ENCODE data around the gene CEND1.
"Not testable (repeated sequence)": the region's sequence is repeated elsewhere in the genome, so short reads cannot be mapped to it uniquely, and the experiment has no call there.

CEND1 gene

DNA sequence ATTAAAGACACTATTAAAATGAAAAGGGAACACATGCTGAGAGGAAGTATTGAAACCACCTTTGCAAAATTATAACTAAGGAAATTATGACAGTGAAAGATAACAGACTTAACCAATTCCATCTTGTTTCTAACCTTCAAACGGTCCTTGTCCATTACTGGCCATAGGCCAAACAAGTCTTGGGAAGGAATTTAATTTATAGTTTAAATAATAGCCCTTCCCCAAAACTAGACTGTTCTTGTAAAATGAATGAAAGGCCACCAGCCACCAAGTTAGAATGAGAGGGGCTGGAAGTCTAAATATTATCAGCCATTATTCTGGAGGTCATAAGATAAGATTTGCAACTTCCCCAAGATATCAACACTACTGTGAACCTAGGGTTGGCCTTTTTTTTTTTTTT, 44.5 kb downstream of the CEND1 start:
- H3K4me3 ChIP-seq (ENCODE audit: low read depth, low read length) = no peak overlapping the region
- TF ChIP-seq, protein P1, sequence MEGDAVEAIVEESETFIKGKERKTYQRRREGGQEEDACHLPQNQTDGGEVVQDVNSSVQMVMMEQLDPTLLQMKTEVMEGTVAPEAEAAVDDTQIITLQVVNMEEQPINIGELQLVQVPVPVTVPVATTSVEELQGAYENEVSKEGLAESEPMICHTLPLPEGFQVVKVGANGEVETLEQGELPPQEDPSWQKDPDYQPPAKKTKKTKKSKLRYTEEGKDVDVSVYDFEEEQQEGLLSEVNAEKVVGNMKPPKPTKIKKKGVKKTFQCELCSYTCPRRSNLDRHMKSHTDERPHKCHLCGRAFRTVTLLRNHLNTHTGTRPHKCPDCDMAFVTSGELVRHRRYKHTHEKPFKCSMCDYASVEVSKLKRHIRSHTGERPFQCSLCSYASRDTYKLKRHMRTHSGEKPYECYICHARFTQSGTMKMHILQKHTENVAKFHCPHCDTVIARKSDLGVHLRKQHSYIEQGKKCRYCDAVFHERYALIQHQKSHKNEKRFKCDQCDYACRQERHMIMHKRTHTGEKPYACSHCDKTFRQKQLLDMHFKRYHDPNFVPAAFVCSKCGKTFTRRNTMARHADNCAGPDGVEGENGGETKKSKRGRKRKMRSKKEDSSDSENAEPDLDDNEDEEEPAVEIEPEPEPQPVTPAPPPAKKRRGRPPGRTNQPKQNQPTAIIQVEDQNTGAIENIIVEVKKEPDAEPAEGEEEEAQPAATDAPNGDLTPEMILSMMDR (IDR thresholded peaks at IDR 0.05; ENCODE audit: insufficient read depth, low read depth, low read length, missing control alignments) = no peak
- no peak for DNase-seq (ENCODE audit: low read depth)

DNA sequence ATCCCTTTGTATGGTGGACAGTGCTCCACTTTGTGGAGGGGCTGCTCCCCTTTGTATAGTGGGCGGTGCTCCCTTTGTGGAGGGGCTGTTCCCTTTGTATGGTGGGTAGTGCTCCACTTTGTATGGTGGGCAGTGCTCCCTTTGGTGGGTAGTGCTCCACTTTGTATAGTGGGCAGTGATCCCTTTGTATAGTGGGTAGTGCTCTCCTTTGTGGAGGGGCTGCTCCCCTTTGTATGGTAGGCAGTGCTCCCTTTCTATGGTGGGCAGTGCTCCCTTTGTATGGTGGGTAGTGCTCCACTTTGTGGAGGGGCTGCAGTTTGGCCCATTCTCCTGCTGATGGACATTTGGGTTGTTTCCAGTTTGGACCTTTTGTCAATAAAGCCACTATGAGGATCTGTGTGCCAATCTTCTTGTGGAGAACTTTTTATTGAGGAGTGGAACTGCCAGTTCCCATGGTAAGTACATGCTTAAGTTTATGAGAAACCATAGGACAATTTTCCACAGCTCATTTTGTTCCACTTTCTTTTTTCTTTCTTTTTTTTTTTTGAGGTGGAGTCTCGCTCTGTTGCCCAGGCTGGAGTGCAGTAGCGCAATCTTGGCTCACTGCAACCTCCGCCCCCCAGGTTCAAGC, 47.2 kb downstream of the CEND1 start:
- H3K4me3 ChIP-seq (ENCODE audit: low read depth, low read length) = no peak overlapping the region
- no peak for DNase-seq (ENCODE audit: low read depth)
- TF ChIP-seq, protein P1 (IDR thresholded peaks at IDR 0.05; ENCODE audit: insufficient read depth, low read depth, low read length, missing control alignments) = no peak

DNA sequence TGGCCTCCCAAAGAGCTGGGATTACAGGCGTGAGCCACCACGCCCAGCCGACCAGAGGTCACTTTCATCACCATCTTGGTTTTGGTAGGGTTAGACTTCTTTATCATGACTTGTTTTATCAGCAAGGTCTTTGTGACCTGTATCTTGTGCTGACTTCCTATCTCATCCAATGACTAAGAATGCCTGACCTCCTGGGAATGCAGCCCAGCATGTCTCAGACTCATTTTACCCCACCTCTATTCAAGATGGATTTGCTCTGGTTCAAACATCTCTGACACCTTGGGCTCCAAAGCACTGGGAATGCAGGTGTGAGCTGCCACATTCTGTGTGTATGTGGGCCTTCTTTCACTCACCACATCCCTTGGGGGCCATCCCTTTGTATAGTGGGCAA, 47.7 kb downstream of the CEND1 start:
- no peak for DNase-seq (ENCODE audit: low read depth)
- TF ChIP-seq, protein P1 (IDR thresholded peaks at IDR 0.05; ENCODE audit: insufficient read depth, low read depth, low read length, missing control alignments) = no peak
- no peak overlapping the region for H3K4me3 ChIP-seq (ENCODE audit: low read depth, low read length)

DNA sequence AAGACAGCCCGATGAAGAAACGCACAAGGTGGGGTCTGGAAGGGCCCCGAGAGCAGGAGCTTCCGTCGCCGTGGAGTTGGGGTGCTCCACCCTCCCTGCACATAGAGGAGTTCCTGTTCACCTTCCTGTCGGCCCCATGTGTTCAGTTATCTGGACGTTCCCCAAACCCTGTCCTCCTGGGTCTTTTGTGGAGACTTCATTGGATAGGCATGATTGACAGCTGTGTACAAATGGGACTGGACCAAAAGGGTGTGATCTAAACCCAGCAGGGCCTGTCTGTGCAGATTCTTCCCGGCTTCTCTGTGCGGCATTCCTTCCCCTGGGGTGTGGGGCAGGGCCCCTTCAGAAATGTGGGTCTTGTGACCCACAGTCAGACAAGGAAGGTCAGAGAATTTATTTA, 52.0 kb downstream of the CEND1 start:
- not testable (repeated sequence) for DNase-seq (ENCODE audit: low read depth); H3K4me3 ChIP-seq (ENCODE audit: low read depth, low read length)

DNA sequence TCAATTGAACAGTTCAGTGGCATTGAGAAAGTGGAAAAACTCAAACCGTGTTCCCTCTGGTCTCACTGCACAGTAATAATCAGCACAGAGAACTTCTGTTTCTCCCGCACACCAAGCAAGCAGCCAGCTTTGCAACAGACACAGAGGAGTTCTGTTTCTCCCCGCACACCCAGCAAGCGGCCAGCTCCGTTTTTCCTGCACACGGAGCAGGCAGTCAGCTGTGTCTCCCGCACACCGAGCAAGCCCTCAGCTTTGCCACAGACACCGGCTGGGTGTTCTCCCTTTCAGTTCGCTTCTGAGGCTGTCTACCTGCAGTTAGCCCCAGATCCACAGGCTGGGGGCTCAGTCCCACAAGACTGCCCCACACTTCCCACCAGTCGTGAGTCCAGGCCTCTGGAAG, 52.5 kb downstream of the CEND1 start:
- no peak overlapping the region for H3K4me3 ChIP-seq (ENCODE audit: low read depth, low read length)
- no peak for DNase-seq (ENCODE audit: low read depth)
- TF ChIP-seq, protein P1 (IDR thresholded peaks at IDR 0.05; ENCODE audit: insufficient read depth, low read depth, low read length, missing control alignments) = no peak

Measured in GM12865 (cell line).